ENCODE measurements around the gene IMMP2L.

IMMP2L gene

DNA sequence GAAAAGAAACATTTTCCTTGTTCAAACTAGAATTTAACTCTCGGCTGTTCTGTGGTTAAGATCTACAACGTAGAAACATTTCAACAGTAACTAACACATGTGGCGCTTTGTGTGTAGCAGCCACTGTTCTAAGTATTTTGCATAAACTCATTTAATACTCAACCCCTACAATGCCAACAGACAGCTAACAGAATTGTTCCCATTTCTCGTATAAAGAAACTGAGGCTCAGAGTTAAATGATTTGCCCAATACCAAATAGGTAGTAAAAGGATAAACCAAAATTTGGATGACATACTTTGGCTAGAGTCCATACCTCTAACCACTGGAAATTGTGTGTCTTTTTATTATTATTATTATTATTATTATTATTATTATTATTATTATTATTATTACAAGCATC, 543.8 kb downstream of the IMMP2L start:
- DNase-seq (ENCODE audit: low read depth) = no peak
- TF ChIP-seq, protein P1, sequence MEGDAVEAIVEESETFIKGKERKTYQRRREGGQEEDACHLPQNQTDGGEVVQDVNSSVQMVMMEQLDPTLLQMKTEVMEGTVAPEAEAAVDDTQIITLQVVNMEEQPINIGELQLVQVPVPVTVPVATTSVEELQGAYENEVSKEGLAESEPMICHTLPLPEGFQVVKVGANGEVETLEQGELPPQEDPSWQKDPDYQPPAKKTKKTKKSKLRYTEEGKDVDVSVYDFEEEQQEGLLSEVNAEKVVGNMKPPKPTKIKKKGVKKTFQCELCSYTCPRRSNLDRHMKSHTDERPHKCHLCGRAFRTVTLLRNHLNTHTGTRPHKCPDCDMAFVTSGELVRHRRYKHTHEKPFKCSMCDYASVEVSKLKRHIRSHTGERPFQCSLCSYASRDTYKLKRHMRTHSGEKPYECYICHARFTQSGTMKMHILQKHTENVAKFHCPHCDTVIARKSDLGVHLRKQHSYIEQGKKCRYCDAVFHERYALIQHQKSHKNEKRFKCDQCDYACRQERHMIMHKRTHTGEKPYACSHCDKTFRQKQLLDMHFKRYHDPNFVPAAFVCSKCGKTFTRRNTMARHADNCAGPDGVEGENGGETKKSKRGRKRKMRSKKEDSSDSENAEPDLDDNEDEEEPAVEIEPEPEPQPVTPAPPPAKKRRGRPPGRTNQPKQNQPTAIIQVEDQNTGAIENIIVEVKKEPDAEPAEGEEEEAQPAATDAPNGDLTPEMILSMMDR (conservative IDR thresholded peaks at IDR 0.05; ENCODE audit: control insufficient read depth, insufficient read depth, low read depth, low read length) = no peak
- no peak overlapping the region for H3K4me3 ChIP-seq (ENCODE audit: control insufficient read depth, low read depth, low read length)

DNA sequence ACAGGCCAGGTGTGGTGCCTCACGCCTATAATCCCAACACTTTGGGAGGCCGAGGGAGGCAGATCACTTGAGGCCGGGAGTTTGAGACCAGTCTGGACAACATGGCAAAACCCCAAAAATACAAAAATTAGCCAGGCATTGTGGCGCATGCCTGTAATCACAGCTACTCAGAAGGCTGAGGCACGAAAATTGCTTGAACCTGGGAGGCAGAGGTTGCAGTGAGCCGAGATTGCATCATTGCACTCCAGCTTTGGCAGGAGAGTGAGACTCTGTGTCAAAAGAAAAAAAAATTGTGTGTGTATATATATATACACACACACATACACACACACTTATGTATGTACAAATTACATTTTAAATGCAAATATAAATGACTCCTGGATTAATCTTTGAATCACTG, 548.2 kb downstream of the IMMP2L start:
- H3K4me3 ChIP-seq (ENCODE audit: control insufficient read depth, low read depth, low read length) = no peak overlapping the region
- TF ChIP-seq, protein P1 (conservative IDR thresholded peaks at IDR 0.05; ENCODE audit: control insufficient read depth, insufficient read depth, low read depth, low read length) = no peak
- no peak for DNase-seq (ENCODE audit: low read depth)

DNA sequence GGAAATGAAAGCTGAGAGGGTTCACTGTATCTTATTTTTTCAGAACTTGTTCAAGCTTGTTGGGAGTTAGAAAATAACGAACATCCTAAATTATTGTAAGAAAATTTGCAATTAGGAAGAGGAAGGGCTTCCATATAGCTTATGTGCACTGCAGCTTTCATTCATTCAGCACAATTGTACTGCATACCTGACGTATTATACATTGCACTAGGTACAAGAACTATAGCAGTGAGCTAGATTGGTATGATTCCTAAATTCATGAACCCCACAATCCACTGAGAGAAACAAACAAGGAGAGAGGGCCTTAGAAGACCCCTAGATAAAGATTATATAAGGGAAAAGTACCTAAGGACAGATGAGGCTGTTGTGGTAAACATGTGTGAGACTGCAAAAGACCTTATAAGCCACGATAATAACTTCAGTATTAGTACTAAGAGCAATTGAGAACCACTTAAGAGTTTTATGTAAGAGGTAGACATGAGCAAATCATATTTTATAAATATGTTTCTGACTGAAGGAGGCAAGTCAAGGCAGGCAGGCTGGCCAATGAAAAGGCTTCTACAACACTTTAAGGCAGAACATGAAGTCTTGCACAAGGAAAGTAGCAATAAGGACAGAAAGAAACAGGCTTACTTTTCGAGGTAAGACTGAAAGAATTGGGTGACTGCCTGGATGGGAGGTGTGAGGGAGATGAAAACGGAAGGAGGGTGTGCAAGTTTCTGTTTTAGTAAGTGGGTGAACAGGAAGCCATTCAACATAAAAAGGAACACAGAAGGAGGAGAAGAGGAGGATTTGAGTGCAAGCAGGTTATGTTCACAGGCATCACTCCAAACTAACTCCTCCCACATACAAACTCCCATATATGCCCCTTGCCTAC, 549.3 kb downstream of the IMMP2L start:
- H3K4me3 ChIP-seq (ENCODE audit: control insufficient read depth, low read depth, low read length) = no peak overlapping the region
- DNase-seq (ENCODE audit: low read depth) = no peak
- TF ChIP-seq, protein P1 (conservative IDR thresholded peaks at IDR 0.05; ENCODE audit: control insufficient read depth, insufficient read depth, low read depth, low read length) = no peak

DNA sequence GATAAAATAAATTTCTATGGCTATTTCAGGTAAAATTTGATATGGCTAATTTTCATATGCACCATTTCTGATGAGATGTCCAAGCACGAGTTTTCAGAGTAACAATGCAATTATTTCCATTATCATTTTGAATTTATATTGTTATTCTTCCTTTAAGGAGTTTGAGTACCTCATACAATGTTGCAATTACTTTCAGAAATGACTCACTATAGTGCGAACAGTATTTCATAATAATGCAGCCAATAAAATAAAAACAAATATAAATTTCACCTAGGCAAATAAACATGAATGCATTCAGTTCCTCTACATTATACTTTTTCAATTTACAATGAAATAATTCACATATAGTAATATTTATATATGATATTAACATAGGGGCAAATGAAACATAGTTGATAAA, 550.1 kb downstream of the IMMP2L start:
- no peak overlapping the region for H3K4me3 ChIP-seq (ENCODE audit: control insufficient read depth, low read depth, low read length)
- TF ChIP-seq, protein P1 (conservative IDR thresholded peaks at IDR 0.05; ENCODE audit: control insufficient read depth, insufficient read depth, low read depth, low read length) = no peak
- DNase-seq (ENCODE audit: low read depth) = peak; percentile 52

DNA sequence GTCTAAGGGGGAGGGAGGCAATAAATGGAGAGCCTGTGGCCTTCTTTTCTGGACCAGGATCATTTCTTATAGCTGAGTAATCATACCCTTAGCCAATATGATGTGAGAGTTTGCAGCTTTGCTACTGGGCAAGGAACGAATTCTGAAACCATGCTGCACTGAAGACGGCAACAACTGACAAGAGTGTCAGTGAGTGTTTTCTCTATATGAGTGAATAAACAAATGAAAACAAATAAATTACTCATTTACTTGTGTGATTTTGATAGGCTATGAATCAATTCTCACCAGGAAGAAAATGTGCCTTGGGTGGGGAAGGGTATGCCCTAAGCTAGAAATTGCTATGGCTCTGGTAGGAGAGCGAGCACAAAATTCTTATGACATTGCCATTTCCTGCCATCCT, 550.8 kb downstream of the IMMP2L start:
- TF ChIP-seq, protein P1 (conservative IDR thresholded peaks at IDR 0.05; ENCODE audit: control insufficient read depth, insufficient read depth, low read depth, low read length) = no peak
- no peak overlapping the region for H3K4me3 ChIP-seq (ENCODE audit: control insufficient read depth, low read depth, low read length)
- DNase-seq (ENCODE audit: low read depth) = no peak

DNA sequence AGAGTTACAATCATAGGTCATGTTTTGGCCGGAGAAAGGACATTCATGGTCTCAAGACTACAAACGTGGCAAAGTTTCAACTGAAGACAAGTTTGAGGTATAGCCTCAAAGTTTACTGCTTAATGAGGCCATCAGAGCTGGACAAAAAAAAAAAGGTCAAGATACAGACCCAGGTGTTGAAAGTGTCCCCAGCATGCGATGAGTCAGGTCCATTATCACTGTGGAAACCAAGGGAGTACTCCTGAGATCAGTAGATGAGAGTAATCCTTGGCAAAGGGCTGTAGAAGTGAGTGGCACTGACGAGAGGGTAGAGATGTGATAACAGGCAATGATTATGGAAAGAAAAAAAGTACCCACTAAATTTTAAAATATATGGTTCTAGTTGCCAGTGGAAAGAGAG, 551.5 kb downstream of the IMMP2L start:
- no peak overlapping the region for H3K4me3 ChIP-seq (ENCODE audit: control insufficient read depth, low read depth, low read length)
- DNase-seq (ENCODE audit: low read depth) = no peak
- TF ChIP-seq, protein P1 (conservative IDR thresholded peaks at IDR 0.05; ENCODE audit: control insufficient read depth, insufficient read depth, low read depth, low read length) = no peak
